Glomerular endothelial cell (primary cell): ENCODE data around the gene NKPD1. TPM values are rescaled to one million over a fixed set of nuclear protein-coding genes. Genes with fewer than 3 reads are reported as not detected.

Source experiments
- DNase-seq: peaks from one replicate; pipeline ENCODE4 v3.0.0-alpha.2; 2011; ENCODE audit warnings: low read depth, low spot score; ENCODE audit errors: extremely low read depth
- total RNA-seq: library from RNA; depleted of rRNA; stranded (reverse); fragments of >200 nt; gene quantifications from 2 replicates; pipeline ENCODE4 v1.2.3, GENCODE V29; 2015

The NKPD1 gene
- total RNA-seq, 1 donor from 2014 or later: 0.29 TPM

GRCh38 chr19:45156751-45157150, 4.0 kb downstream of the NKPD1 start:
- no peak for DNase-seq

- DNase-seq: no peak
Measured at GRCh38 chr19:45156011-45156630, 4.7 kb downstream of the NKPD1 start.

GRCh38 chr19:45154064-45154827, 6.5 kb downstream of the NKPD1 start:
- DNase-seq: no peak

- no peak for DNase-seq
Measured at GRCh38 chr19:45153339-45154063, 7.3 kb downstream of the NKPD1 start.

GRCh38 chr19:45152504-45153338, 8.1 kb downstream of the NKPD1 start:
- no peak for DNase-seq

- DNase-seq: no peak
Measured at GRCh38 chr19:45151821-45152503, 8.8 kb downstream of the NKPD1 start.

GRCh38 chr19:45151320-45151719, 9.5 kb downstream of the NKPD1 start:
- no peak for DNase-seq

GRCh38 chr19:45150751-45151281, 10.0 kb downstream of the NKPD1 start:
- no peak for DNase-seq

- no peak for DNase-seq
Measured at GRCh38 chr19:45150180-45150579, 10.6 kb downstream of the NKPD1 start.

- no peak for DNase-seq
Measured at GRCh38 chr19:45149129-45149528, 11.7 kb downstream of the NKPD1 start.

- no peak for DNase-seq
Measured at GRCh38 chr19:45147835-45148676, 12.7 kb downstream of the NKPD1 start.

- no peak for DNase-seq
Measured at GRCh38 chr19:45146741-45147205, 14.0 kb downstream of the NKPD1 start.

- DNase-seq: no peak
Measured at GRCh38 chr19:45146251-45146650, 14.5 kb downstream of the NKPD1 start.

GRCh38 chr19:45145270-45146189, 15.3 kb downstream of the NKPD1 start:
- DNase-seq: no peak

GRCh38 chr19:45144431-45145269, 16.1 kb downstream of the NKPD1 start:
- DNase-seq: no peak

GRCh38 chr19:45142726-45143110, 18.1 kb downstream of the NKPD1 start:
- no peak for DNase-seq
